Liver (tissue), 9 donors: ENCODE results near the gene ECSCR. TPM values are rescaled to one million over a fixed set of nuclear protein-coding genes. Genes with fewer than 3 reads are reported as not detected.

Source experiments
- DNase-seq: peaks from one replicate; pipeline ENCODE4 v3.0.0-alpha.2; 2017; ENCODE audit warnings: low spot score
- H3K27ac ChIP-seq, 2 donors: one replicate each; pipeline ENCODE4 v1.7.0; 2013; ENCODE audit warnings: inconsistent platforms in 2 of 2, low read length in 2 of 2, control low read depth in 1 of 2, low read depth in 1 of 2, mild to moderate bottlenecking in 1 of 2
- H3K27me3 ChIP-seq, 4 donors: one replicate each; pipeline versions ENCODE4 v1.6.1 to v1.7.0; 2013; ENCODE audit warnings: low read length in 3 of 4, inconsistent platforms in 1 of 4, mild to moderate bottlenecking in 1 of 4, moderate library complexity in 1 of 4; ENCODE audit not compliant: control insufficient read depth in 4 of 4, insufficient read depth in 4 of 4
- H3K36me3 ChIP-seq, 4 donors: one replicate each; pipeline versions ENCODE4 v1.6.1 to v1.7.0; 2013; ENCODE audit warnings: low read length in 3 of 4, mild to moderate bottlenecking in 3 of 4, low read depth in 1 of 4, moderate library complexity in 1 of 4; ENCODE audit not compliant: control insufficient read depth in 4 of 4, insufficient read depth in 3 of 4
- H3K4me1 ChIP-seq, 4 donors: one replicate each; pipeline versions ENCODE4 v1.6.1 to v1.7.0; 2013; ENCODE audit warnings: low read length in 3 of 4, mild to moderate bottlenecking in 3 of 4, moderate library complexity in 1 of 4; ENCODE audit not compliant: control insufficient read depth in 4 of 4, insufficient read depth in 4 of 4
- H3K4me3 ChIP-seq, 3 donors: one replicate each; pipeline versions ENCODE4 v1.6.1 to v1.7.0; 2013; ENCODE audit warnings: low read length in 3 of 3, control low read depth in 1 of 3, low read depth in 1 of 3, mild to moderate bottlenecking in 1 of 3
- H3K9ac ChIP-seq, 2 donors: one replicate each; pipeline ENCODE4 v1.7.0; 2013; ENCODE audit warnings: low read length in 2 of 2, mild to moderate bottlenecking in 2 of 2, moderate library complexity in 2 of 2, control low read depth in 1 of 2, low read depth in 1 of 2
- H3K9me3 ChIP-seq, 4 donors: one replicate each; pipeline versions ENCODE4 v1.6.1 to v1.7.0; 2013; ENCODE audit warnings: low read length in 3 of 4; ENCODE audit not compliant: control insufficient read depth in 4 of 4
- ATF3 ChIP-seq: IDR thresholded peaks from 2 replicates; pipeline ENCODE4 v1.6.1; 2016; ENCODE audit warnings: antibody characterized with exemption
- CTCF ChIP-seq: fragments of 150-350 bp; IDR thresholded peaks from 2 replicates; pipeline ENCODE4 v1.5.1; 2017; ENCODE audit warnings: improper control_type of control experiment, low read depth, low read length; ENCODE audit not compliant: missing input control
- EGR1 ChIP-seq, 2 donors: IDR thresholded peaks; 2 replicates each; pipeline ENCODE4 v1.6.1; 2016 to 2018; ENCODE audit warnings: antibody characterized with exemption in 2 of 2, low read depth in 2 of 2
- FOXA1 ChIP-seq: IDR thresholded peaks from 2 replicates; pipeline ENCODE4 v1.6.1; 2016; ENCODE audit warnings: antibody characterized with exemption
- GABPA ChIP-seq, 2 donors: IDR thresholded peaks in 1 of 2; conservative IDR thresholded peaks in 1 of 2; 2 replicates each; pipeline ENCODE4 v1.6.1; 2016; ENCODE audit warnings: antibody characterized with exemption in 2 of 2, mild to moderate bottlenecking in 1 of 2, moderate library complexity in 1 of 2
- HNF4A ChIP-seq, 2 donors: conservative IDR thresholded peaks; 2 replicates each; pipeline ENCODE4 v1.6.1; 2016; ENCODE audit warnings: antibody characterized with exemption in 2 of 2, mild to moderate bottlenecking in 2 of 2
- HNF4G ChIP-seq: IDR thresholded peaks from 2 replicates; pipeline ENCODE4 v1.6.1; 2016; ENCODE audit warnings: antibody characterized with exemption
- JUND ChIP-seq, 2 donors: IDR thresholded peaks; 2 replicates each; pipeline ENCODE4 v1.6.1; 2016; ENCODE audit warnings: antibody characterized with exemption in 2 of 2
- MAX ChIP-seq: IDR thresholded peaks from 2 replicates; pipeline ENCODE4 v1.6.1; 2016; ENCODE audit warnings: antibody characterized with exemption
- NR2F2 ChIP-seq: IDR thresholded peaks from 2 replicates; pipeline ENCODE4 v1.6.1; 2016; ENCODE audit warnings: antibody characterized with exemption
- RAD21 ChIP-seq, 2 donors: IDR thresholded peaks; 2 replicates each; pipeline ENCODE4 v1.6.1; 2016; ENCODE audit warnings: antibody characterized with exemption in 2 of 2, mild to moderate bottlenecking in 2 of 2
- REST ChIP-seq: IDR thresholded peaks from 2 replicates; pipeline ENCODE4 v1.6.1; 2016; ENCODE audit warnings: antibody characterized with exemption, mild to moderate bottlenecking
- RXRA ChIP-seq, 2 donors: IDR thresholded peaks; 2 replicates each; pipeline ENCODE4 v1.6.1; 2017 to 2018; ENCODE audit warnings: antibody characterized with exemption in 2 of 2, mild to moderate bottlenecking in 1 of 2
- SP1 ChIP-seq: IDR thresholded peaks from 2 replicates; pipeline ENCODE4 v1.6.1; 2018; ENCODE audit warnings: antibody characterized with exemption, mild to moderate bottlenecking
- TAF1 ChIP-seq: conservative IDR thresholded peaks from 2 replicates; pipeline ENCODE4 v1.6.1; 2016; ENCODE audit warnings: antibody characterized with exemption, mild to moderate bottlenecking
- ZBTB33 ChIP-seq: IDR thresholded peaks from 2 replicates; pipeline ENCODE4 v1.6.1; 2016; ENCODE audit warnings: antibody characterized with exemption
- WGBS: extraction: QIAGEN DNeasy Blood & Tissue Kit; methylation state at CpG from one replicate; pipeline ENCODE4 v1.1.7; 2013; 5-methylcytosine and 5-hydroxymethylcytosine counted together
- polyA plus RNA-seq, 2 donors: library from polyadenylated mRNA; stranded (reverse) in 1 of 2; unstranded in 1 of 2; fragments of 200-250 nt in 1 of 2; fragments of >200 nt in 1 of 2; fragmentation: Nextera tagmentation in 1 of 2; extraction: Ambion mirVana in 1 of 2; gene quantifications; one replicate each; pipeline versions ENCODE4 v1.2.1 to v1.2.3, GENCODE V29; 2013 to 2015
- total RNA-seq, 2 donors: library from RNA; depleted of rRNA; stranded (reverse); fragments of >200 nt; gene quantifications; one replicate each; pipeline ENCODE4 v1.2.3, GENCODE V29; 2014
- donor health status: healthy.
- donor health status: healthy.
- donor health status: healthy.
- donor health status: healthy.
- donor health status: healthy.

Gene ECSCR
- total and polyA plus RNA-seq, 4 donors = 3.2 to 4.9 (median 3.5) TPM

GRCh38 chr5:139454568-139455290 is 7.8 kb downstream of the ECSCR start:
- H3K4me3 ChIP-seq = no peak overlapping the region
- H3K27me3 ChIP-seq = no peaks in the 10 kb centered on the region
- WGBS = 82% methylated on average over 11 of the region's 11 CpGs
- no peak overlapping the region for H3K9ac ChIP-seq
- no peak for DNase-seq
- H3K9me3 ChIP-seq = no peaks in the 10 kb centered on the region
- no peak overlapping the region for H3K27ac ChIP-seq
- H3K4me1 ChIP-seq = no peaks in the 10 kb centered on the region
- no peak for TF ChIP-seq CTCF
- no peak for TF ChIP-seq RAD21 (IDR thresholded peaks at IDR 0.05)
- TF ChIP-seq TAF1 = no peak
- no peak for TF ChIP-seq SP1
- no peak for TF ChIP-seq NR2F2
- no peak for TF ChIP-seq HNF4G
- TF ChIP-seq JUND (IDR thresholded peaks at IDR 0.05) = no peak
- TF ChIP-seq GABPA (IDR thresholded peaks at IDR 0.05 in 1 of 2, conservative IDR thresholded peaks at IDR 0.05 in 1 of 2) = no peak
- no peak for TF ChIP-seq RXRA (IDR thresholded peaks at IDR 0.05)
- no peak for TF ChIP-seq EGR1 (IDR thresholded peaks at IDR 0.05; ENCODE audit: low read depth in 2 of 2)
- no peak for TF ChIP-seq ATF3
- no peak for TF ChIP-seq MAX
- TF ChIP-seq ZBTB33 = no peak
- no peak for TF ChIP-seq FOXA1
- no peak for TF ChIP-seq HNF4A (conservative IDR thresholded peaks at IDR 0.05)
- TF ChIP-seq REST = no peak
- H3K36me3 ChIP-seq = no peaks in the 10 kb centered on the region
